ENCODE data around the gene LONP1.
"Not testable (repeated sequence)": the region's sequence is repeated elsewhere in the genome, so short reads cannot be mapped to it uniquely, and the experiment has no call there.

Gene LONP1

GRCh38 chr19:5717215-5717935 lies 2.6 kb downstream of the LONP1 start:
- no peak overlapping the region for H3K4me3 ChIP-seq (ENCODE audit: low read depth, low read length)

DNA sequence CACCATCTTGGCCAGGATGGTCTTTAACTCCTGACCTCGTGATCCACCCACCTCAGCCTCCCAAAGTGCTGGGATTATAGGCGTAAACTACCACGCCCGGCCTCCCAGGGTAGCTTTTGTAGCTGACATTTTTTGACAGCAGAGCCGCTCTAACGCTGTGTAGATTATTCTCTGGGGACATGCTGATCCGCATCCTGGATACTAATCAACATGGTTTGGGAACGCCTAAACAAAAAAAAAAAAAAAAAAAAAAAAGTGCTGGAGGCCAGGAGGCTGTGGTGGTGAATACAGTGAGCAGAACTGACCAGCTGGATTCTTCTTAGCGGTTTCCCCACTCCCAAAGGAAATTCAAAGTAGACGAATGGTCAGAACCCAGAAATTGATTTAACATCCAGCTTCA lies 5.1 kb downstream of the LONP1 start:
- H3K4me3 ChIP-seq (ENCODE audit: low read depth, low read length): no peak overlapping the region
- no peak for DNase-seq (ENCODE audit: low read depth)

More at GRCh38 chr19:5717215-5717935, 2.6 kb downstream of the LONP1 start:
- DNase-seq (ENCODE audit: low read depth): no peak

- H3K4me3 ChIP-seq (ENCODE audit: low read depth, low read length): no peak overlapping the region
- DNase-seq (ENCODE audit: low read depth): no peak
Observed at GRCh38 chr19:5713228-5713627, 6.7 kb downstream of the LONP1 start.

DNA sequence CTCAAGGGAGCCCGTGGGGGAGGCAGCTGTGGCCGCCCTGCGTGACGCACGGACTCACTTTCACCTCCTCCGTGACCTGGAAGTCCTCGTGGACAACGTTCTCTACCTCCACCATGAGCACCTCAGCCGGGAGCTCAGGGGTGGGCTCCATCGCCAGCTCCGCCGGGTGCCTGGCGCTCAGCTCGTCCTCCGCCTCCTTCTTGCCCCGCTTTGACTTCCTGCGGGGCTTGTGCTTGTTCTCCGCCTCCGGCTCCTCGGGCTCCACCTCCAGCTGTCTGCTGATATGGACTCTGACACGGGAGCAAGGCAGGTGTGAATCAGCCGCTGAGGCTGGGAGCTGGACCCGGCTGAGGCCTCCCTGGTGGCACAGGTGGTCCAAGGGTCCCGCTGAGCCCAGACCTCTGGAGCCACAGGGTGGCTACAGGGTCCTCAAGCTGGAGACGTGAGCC lies 8.2 kb downstream of the LONP1 start:
- no peak for DNase-seq (ENCODE audit: low read depth)
- H3K4me3 ChIP-seq (ENCODE audit: low read depth, low read length): no peak overlapping the region

GRCh38 chr19:5711025-5711424 lies 8.9 kb downstream of the LONP1 start:
- H3K4me3 ChIP-seq (ENCODE audit: low read depth, low read length): no peak overlapping the region
- no peak for DNase-seq (ENCODE audit: low read depth)

GRCh38 chr19:5707576-5708575 lies 12.1 kb downstream of the LONP1 start:
- no peak for DNase-seq (ENCODE audit: low read depth)
- no peak overlapping the region for H3K4me3 ChIP-seq (ENCODE audit: low read depth, low read length)

- no peak for DNase-seq (ENCODE audit: low read depth)
- H3K4me3 ChIP-seq (ENCODE audit: low read depth, low read length): no peak overlapping the region
Observed at GRCh38 chr19:5706876-5707573, 12.9 kb downstream of the LONP1 start.

GRCh38 chr19:5705552-5705951 lies 14.4 kb downstream of the LONP1 start:
- no peak overlapping the region for H3K4me3 ChIP-seq (ENCODE audit: low read depth, low read length)
- no peak for DNase-seq (ENCODE audit: low read depth)

DNA sequence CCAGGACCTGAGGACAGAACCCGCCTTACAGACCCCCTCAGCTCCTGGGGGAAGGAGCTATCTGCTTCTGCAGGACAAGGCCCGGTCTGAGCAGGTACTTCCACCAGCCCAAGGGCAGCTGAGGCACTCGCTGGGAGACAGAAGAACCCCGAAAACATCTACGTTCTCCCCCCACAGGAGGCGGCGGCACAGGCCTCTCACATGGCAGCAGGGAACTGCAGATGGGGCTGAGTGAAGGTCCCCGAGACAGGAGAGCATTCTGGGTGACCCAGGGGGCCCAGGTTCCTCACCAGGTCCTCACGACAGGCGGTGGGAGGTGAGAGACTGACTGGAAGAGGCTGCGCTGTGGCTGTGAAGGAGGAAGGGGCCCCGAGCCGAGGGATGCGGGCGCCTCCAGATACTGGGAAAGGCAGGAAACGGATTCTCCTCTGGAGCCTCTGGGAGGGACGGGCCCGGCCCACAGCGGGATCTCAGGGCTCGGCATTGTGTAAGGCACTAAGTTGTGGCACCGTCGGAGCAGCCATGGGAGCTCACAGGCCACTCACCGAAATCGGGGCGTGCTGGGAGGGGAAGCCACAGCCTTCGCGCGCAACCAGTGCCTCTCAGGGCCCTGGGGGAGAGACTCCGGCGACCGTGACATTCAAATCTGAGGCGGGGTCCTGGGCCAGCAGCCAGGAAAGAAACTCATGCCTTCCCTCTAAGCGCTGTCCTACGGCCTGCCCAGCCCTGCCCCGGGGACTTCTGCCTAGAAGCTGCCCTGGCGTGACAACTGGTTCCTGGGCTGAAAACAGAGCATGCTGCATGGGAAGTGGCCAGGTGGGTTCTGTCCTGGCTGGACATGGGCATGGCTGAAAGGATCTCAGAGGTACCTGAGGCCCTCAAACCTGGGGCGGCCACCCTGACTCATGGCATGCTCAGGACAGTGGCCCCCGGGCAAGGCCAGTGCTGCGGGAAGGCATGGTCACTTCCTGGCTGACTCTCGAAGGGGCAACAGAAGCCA lies 15.8 kb downstream of the LONP1 start:
- DNase-seq (ENCODE audit: low read depth): no peak

GRCh38 chr19:5702053-5702410 lies 17.9 kb downstream of the LONP1 start:
- not testable (repeated sequence) for H3K4me3 ChIP-seq (ENCODE audit: low read depth, low read length); DNase-seq (ENCODE audit: low read depth)

More for the DNA sequence above, 15.8 kb downstream of the LONP1 start:
- H3K4me3 ChIP-seq (ENCODE audit: low read depth, low read length): no peak overlapping the region

DNA sequence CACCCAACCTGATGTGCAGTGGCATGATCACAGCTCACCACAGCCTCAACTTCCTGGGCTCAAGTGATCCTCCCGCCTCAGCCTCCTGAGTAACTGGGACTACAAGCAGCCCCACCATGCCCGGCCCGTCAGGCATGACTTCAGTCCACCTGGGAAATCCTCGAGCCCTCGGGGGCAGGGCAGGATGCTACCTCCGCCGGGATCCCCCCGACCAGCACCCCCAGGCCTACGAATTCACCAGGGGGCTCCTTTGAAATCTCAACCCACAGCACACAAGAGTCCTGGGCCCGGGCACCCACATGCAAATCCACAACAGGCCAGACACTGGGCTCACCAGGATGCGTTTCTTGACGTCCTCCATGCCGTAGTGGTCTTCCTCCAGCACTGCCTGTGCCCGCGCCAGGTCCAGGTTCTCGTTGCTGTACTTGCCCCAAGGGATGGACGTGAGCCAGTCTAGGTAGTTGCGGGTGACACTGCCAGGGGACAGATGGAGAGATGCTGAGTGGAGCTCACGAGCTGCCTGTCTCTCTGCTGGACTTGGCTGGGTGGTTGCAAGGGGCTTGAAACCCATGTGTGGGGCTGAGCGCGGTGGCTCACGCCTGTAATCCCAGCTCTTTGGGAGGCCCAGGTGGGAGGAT lies 19.4 kb downstream of the LONP1 start:
- DNase-seq (ENCODE audit: low read depth): no peak

DNA sequence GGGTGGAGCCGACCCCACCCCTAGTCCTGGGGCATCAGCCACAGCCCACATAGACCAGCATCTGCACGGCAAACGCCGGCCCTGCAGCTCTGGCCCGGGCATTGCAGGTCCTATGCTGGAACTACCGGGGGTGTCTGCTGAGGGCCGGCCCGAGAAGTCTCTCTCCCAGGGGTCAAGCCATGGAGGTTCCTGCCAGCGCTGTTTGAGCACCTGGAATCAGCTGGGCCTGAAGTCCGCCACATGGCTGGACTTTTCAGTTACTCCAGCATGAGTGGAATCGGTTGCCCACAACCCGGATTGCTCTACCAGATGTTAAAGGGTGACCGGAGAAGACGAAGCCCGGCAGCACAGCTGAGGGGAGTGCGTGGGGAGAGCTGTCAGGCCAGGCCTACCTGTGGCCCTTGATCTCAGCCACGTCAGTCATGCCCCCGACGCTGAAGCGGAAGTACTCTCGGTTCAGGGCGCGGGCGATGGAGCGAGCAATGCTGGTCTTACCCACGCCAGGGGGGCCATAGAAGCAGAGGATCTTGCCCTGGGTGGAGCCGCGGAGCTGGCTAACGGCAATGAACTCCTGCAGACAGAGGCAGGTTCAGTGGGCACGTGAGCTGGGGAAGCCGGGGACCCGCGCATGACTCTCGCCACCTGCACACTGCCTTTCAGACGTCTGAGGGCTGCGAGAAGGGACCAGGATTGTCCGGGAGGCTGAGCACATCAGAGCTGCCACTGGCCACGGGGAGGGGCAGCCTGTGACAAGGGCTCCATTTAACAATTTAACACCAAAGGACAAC lies 21.1 kb downstream of the LONP1 start:
- DNase-seq (ENCODE audit: low read depth): no peak
- H3K4me3 ChIP-seq (ENCODE audit: low read depth, low read length): no peak overlapping the region

More for the DNA sequence above, 19.4 kb downstream of the LONP1 start:
- no peak overlapping the region for H3K4me3 ChIP-seq (ENCODE audit: low read depth, low read length)

GRCh38 chr19:5697890-5698634 lies 21.9 kb downstream of the LONP1 start:
- no peak for DNase-seq (ENCODE audit: low read depth)
- H3K4me3 ChIP-seq (ENCODE audit: low read depth, low read length): no peak overlapping the region

GRCh38 chr19:5697022-5697889 lies 22.7 kb downstream of the LONP1 start:
- DNase-seq (ENCODE audit: low read depth): no peak
- no peak overlapping the region for H3K4me3 ChIP-seq (ENCODE audit: low read depth, low read length)

DNA sequence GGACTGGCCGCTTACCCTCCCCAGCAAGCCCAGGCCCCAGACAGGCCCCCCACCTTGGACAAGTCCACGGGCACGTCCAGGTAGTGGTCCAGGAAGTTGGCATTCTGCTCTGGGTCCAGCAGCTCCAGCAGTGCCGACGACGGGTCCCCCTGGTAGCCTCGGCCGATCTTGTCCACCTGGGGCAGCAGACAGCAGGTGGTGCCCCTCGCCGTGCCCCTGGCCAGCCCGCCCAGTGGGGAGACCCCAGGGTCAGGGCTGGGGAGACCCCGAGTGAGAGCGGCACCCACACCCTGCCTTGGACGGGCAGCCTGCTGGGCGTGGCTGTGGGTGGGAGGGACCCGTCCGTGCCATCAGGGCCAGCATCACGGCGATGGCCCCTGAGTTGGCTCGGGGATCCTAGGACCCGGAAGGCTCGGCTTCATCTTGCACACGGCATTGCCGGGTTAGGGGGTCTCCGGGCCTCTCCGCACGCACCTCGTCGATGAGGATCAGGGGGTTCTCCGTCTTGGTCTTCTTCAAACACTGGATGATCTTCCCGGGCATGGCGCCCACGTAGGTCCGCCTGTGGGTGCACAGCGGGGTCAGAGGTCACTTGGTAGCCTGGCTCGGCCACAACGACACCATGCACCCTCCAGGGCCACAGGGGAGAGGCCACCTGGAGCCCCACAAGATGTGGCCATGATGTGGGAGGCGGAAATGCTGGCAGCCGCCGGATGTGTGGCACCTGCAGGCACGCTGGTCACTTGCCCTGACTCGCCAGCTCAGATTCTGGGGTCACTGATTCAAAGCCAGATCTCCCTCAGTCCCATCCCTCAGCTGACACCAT lies 23.5 kb downstream of the LONP1 start:
- H3K4me3 ChIP-seq (ENCODE audit: low read depth, low read length): no peak overlapping the region
- DNase-seq (ENCODE audit: low read depth): no peak
